Measurements from ENCODE around the gene FHL1. TPM values are rescaled to one million over a fixed set of nuclear protein-coding genes. Genes with fewer than 3 reads are reported as not detected.

Gene FHL1
- polyA plus RNA-seq, 1 of the 3 experiments (the other 2 are of a cell fraction), result 57.8 TPM

GRCh38 chrX:136183172-136183571 lies 35.8 kb downstream of the FHL1 start:
- WGBS (ENCODE audit: low lambda C conversion rate), result 48% methylated on average over 4 of the region's 4 CpGs
- POLR2A ChIA-PET, result no interaction called here
- H3K4me1 ChIP-seq (ENCODE audit: control insufficient read depth in 1 of 2, insufficient read depth in 2 of 2, low read depth in 1 of 2, low read length in 1 of 2), result peaks cover 0 to 4% of the 10 kb centered on the region in 2 experiments; a peak in 3 of 4 replicates
- peaks cover 4% of the 10 kb centered on the region for H3F3A ChIP-seq (replicated peaks; ENCODE audit: insufficient read depth)
- H3K4me2 ChIP-seq, result no peak overlapping the region
- no peak overlapping the region for H2AFZ ChIP-seq (ENCODE audit: low read depth)
- no peak overlapping the region for H3K27ac ChIP-seq (ENCODE audit: low read depth in 2 of 2, low read length in 1 of 2)
- no peaks in the 10 kb centered on the region for H3K9me2 ChIP-seq
- DNase-seq, result no peak
- H3K79me2 ChIP-seq (ENCODE audit: insufficient read depth), result no peaks in the 10 kb centered on the region
- H3K9me3 ChIP-seq, result no peaks in the 10 kb centered on the region
- H3K27me3 ChIP-seq (ENCODE audit: insufficient read depth), result no peaks in the 10 kb centered on the region
- TF ChIP-seq NRF1 (IDR thresholded peaks at IDR 0.05; ENCODE audit: low read depth, low read length), result no peak
- TF ChIP-seq, protein P1, sequence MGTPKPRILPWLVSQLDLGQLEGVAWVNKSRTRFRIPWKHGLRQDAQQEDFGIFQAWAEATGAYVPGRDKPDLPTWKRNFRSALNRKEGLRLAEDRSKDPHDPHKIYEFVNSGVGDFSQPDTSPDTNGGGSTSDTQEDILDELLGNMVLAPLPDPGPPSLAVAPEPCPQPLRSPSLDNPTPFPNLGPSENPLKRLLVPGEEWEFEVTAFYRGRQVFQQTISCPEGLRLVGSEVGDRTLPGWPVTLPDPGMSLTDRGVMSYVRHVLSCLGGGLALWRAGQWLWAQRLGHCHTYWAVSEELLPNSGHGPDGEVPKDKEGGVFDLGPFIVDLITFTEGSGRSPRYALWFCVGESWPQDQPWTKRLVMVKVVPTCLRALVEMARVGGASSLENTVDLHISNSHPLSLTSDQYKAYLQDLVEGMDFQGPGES (IDR thresholded peaks at IDR 0.05; ENCODE audit: low read depth, low read length), result no peak
- no peak for TF ChIP-seq RFX5 (IDR thresholded peaks at IDR 0.05; ENCODE audit: low read length)
- TF ChIP-seq YY1 (IDR thresholded peaks at IDR 0.05; ENCODE audit: low read depth), result no peak
- TF ChIP-seq RXRA (IDR thresholded peaks at IDR 0.05; ENCODE audit: borderline replicate concordance, low read depth), result no peak
- no peak for TF ChIP-seq MAX (IDR thresholded peaks at IDR 0.05; ENCODE audit: low read depth)
- TF ChIP-seq POLR2AphosphoS5 (IDR thresholded peaks at IDR 0.05; ENCODE audit: low read depth, low read length), result no peak
- TF ChIP-seq ELF1 (IDR thresholded peaks at IDR 0.05), result no peak
- TF ChIP-seq FOXJ3 (CRISPR knock-in tag; IDR thresholded peaks at IDR 0.05), result no peak
- no peak for TF ChIP-seq GABPA (IDR thresholded peaks at IDR 0.05; ENCODE audit: low read depth)
- TF ChIP-seq CHD2 (IDR thresholded peaks at IDR 0.05; ENCODE audit: low read length, partially characterized antibody), result no peak
- no peak for TF ChIP-seq USF1 (IDR thresholded peaks at IDR 0.05; ENCODE audit: borderline replicate concordance, low read depth)
- no peak for TF ChIP-seq SMC3 (IDR thresholded peaks at IDR 0.05; ENCODE audit: low read depth, low read length)
- H3K36me3 ChIP-seq (replicated peaks in 1 of 2; ENCODE audit: control insufficient read depth in 1 of 2, insufficient read depth in 2 of 2, low read length in 1 of 2), result no peaks in the 10 kb centered on the region
- H4K20me1 ChIP-seq (ENCODE audit: insufficient read depth), result no peaks in the 10 kb centered on the region
- H3K9ac ChIP-seq, result no peak overlapping the region
- CTCF ChIA-PET, result no interaction called here
- H3K4me3 ChIP-seq (ENCODE audit: low read depth in 2 of 2, low read length in 1 of 2), result no peak overlapping the region

DNA sequence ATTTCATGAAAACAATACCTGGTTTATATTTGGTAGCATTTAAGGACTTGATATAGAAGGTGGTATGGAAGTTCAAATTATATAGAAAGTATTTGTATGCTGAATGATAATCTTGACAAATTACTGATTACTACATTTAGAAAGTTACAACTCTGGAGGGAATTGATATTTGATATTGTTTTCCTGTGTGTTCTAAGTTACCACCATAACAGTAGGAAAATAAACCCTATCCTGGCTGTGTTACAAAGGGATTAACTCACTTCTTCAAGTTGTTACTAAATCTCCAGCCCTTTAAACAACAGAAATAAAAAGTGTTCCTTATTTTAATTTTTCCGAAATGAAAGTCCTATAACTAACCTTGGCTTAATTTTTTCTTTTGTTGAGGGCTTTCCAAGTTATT lies 36.6 kb downstream of the FHL1 start:
- no peak overlapping the region for H2AFZ ChIP-seq (ENCODE audit: low read depth)
- H3F3A ChIP-seq (replicated peaks; ENCODE audit: insufficient read depth), result peaks cover 4% of the 10 kb centered on the region
- TF ChIP-seq ZBTB33 (IDR thresholded peaks at IDR 0.05; ENCODE audit: borderline replicate concordance, low read depth) (no peak), YY1 (IDR thresholded peaks at IDR 0.05; ENCODE audit: low read depth) (no peak), NRF1 (IDR thresholded peaks at IDR 0.05; ENCODE audit: low read depth, low read length) (no peak), GABPA (IDR thresholded peaks at IDR 0.05; ENCODE audit: low read depth) (no peak), TCF12 (IDR thresholded peaks at IDR 0.05) (no peak), EZH2phosphoT487 (IDR thresholded peaks at IDR 0.05; ENCODE audit: borderline replicate concordance, low read depth) (no peak), USF1 (IDR thresholded peaks at IDR 0.05; ENCODE audit: borderline replicate concordance, low read depth) (no peak)
- TF ChIP-seq, protein P1 (IDR thresholded peaks at IDR 0.05; ENCODE audit: low read depth, low read length), result no peak
- no peaks in the 10 kb centered on the region for H3K79me2 ChIP-seq (ENCODE audit: insufficient read depth)
- H3K36me3 ChIP-seq (replicated peaks in 1 of 2; ENCODE audit: control insufficient read depth in 1 of 2, insufficient read depth in 2 of 2, low read length in 1 of 2), result no peaks in the 10 kb centered on the region
- no peaks in the 10 kb centered on the region for H4K20me1 ChIP-seq (ENCODE audit: insufficient read depth)
- POLR2A ChIA-PET, result no interaction called here
- H3K4me3 ChIP-seq (ENCODE audit: low read depth in 2 of 2, low read length in 1 of 2), result no peak overlapping the region
- no peak overlapping the region for H3K4me2 ChIP-seq
- H3K27me3 ChIP-seq (ENCODE audit: insufficient read depth), result no peaks in the 10 kb centered on the region
- H3K4me1 ChIP-seq (ENCODE audit: control insufficient read depth in 1 of 2, insufficient read depth in 2 of 2, low read depth in 1 of 2, low read length in 1 of 2), result peaks cover 0 to 4% of the 10 kb centered on the region in 2 experiments; a peak in 3 of 4 replicates
- H3K9ac ChIP-seq, result no peak overlapping the region
- H3K9me2 ChIP-seq, result no peaks in the 10 kb centered on the region
- CTCF ChIA-PET, result no interaction called here
- no peaks in the 10 kb centered on the region for H3K9me3 ChIP-seq
- 27% methylated on average over 1 of the region's 1 CpG for WGBS (ENCODE audit: low lambda C conversion rate)
- no peak for DNase-seq
- H3K27ac ChIP-seq (ENCODE audit: low read depth in 2 of 2, low read length in 1 of 2), result peak overlapping the region in 1 of 2 experiments; percentile 80; a peak in 1 of 4 replicates
